Adipose tissue (tissue), 3 donors: ENCODE measurements around the gene SUSD5. TPM values are rescaled to one million over a fixed set of nuclear protein-coding genes. Genes with fewer than 3 reads are reported as not detected.
"Not testable (repeated sequence)": the region's sequence is repeated elsewhere in the genome, so short reads cannot be mapped to it uniquely, and the experiment has no call there.

Experiments used
- H3K27ac ChIP-seq: one replicate; pipeline ENCODE4 v1.5.1; 2013; ENCODE audit warnings: low read depth, low read length
- WGBS, 3 donors: extraction: QIAGEN DNeasy Blood & Tissue Kit; methylation state at CpG; one replicate each; pipeline ENCODE4 v1.1.7; 2013; 5-methylcytosine and 5-hydroxymethylcytosine counted together
- polyA plus RNA-seq, 3 donors: library from polyadenylated mRNA; stranded (reverse); fragments of 200-250 nt; gene quantifications; one replicate each; pipeline ENCODE4 v1.2.3, GENCODE V29; 2013
- donor health status: healthy with polysubstance abuse.
- donor health status: Bipolar disorder and iron deficiency.
- donor health status: healthy.

The SUSD5 gene
- polyA plus RNA-seq, 3 donors, result 0.13 to 1.9 (median 0.54) TPM

DNA sequence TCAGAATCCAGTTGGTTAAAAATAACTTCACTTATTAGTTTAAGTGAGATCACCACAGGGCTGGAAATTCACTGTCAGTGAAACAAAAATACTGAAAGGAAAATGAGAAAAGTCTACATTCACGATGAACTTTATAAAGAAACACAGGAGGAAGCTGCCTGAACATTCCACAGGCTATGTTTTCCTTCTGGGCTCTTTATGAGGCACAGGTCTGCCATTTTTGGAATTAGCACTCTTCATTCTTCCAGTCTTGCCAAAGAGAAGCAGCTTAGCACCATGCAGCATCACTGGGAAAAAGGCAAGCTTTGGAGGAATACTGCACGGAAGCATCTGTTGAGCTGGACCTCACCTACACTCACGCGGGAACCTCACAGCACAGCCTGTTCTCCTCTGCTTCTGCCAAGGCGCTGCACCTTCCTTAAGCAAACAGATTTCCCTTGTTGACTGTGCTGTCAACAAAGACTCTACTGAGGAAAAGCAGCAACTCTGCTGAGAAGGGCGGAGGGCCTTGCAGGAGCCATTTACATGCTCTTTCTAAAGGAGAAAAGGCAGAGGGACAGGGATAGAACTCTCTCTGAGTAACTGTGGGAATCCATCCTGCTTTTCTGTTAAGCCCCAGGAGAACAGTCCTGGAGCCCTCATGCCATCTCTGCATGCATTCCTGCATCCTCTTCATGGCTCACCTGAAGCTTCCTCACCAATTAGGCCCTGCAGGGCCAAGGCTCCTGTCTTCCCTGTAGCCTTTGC, 15.7 kb downstream of the SUSD5 start:
- 51 to 74% (median 60%) methylated on average over 6 of the region's 6 CpGs for WGBS, 3 donors
- H3K27ac ChIP-seq, result no peak overlapping the region

- no peak overlapping the region for H3K27ac ChIP-seq
- WGBS, 3 donors, result 89 to 91% (median 90%) methylated on average over 3 of the region's 3 CpGs
These were observed 17.4 kb downstream of the SUSD5 start for GRCh38 chr3:33201195-33201594.

DNA sequence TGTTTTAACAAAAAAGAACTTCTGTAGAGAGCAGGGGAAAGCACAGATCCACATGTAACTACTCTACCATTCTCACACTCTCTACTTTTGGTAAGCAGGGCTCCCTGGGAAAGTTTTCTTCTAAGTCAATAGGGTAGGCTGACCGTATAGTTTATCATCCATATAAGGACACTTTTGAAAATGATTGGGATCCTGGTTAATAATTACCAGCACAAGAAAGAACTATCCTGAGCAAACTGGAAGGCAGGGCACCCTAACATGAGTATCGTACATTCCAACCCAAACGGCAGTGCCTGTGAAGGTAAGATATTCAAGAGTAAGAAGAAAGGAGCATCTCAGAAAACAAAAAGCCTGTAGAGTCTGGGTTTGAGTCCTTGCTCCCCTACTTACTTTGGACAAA, 22.1 kb downstream of the SUSD5 start:
- WGBS, 3 donors, result 24 to 85% (median 77%) methylated on average over 3 of the region's 3 CpGs
- H3K27ac ChIP-seq, result no peak overlapping the region

- no peak overlapping the region for H3K27ac ChIP-seq
- WGBS, 3 donors, result 64 to 84% (median 80%) methylated on average over 1 of the region's 1 CpG
These were observed 24.3 kb downstream of the SUSD5 start for GRCh38 chr3:33194303-33194702.

DNA sequence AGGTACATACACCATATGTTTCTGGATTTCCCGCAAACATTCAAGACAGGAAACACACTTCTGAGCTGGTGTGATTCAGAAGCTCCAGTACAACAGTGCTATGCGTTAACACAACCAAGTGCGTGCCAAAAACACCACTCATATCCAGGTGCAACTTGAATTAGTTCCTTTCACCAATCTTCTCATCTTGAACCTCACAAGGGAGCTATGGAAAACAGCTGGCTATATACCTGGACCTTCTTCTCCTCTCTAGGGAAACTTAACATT, 31.3 kb downstream of the SUSD5 start:
- H3K27ac ChIP-seq, result no peak overlapping the region
- 82 to 89% (median 89%) methylated on average over 3 of the region's 3 CpGs for WGBS, 3 donors

- 93 to 95% (median 94%) methylated on average over 13 of the region's 13 CpGs for WGBS, 3 donors
- H3K27ac ChIP-seq, result no peak overlapping the region
These were observed 31.9 kb downstream of the SUSD5 start for GRCh38 chr3:33186524-33187367.

GRCh38 chr3:33184863-33185262, 33.7 kb downstream of the SUSD5 start:
- H3K27ac ChIP-seq, result no peak overlapping the region
- WGBS, 3 donors, result 76 to 85% (median 84%) methylated on average over 2 of the region's 2 CpGs

- not testable (repeated sequence) for H3K27ac ChIP-seq
- WGBS, 3 donors, result 95 to 97% (median 96%) methylated on average over 1 of the region's 1 CpG
These were observed 37.0 kb downstream of the SUSD5 start for GRCh38 chr3:33181641-33182040.

DNA sequence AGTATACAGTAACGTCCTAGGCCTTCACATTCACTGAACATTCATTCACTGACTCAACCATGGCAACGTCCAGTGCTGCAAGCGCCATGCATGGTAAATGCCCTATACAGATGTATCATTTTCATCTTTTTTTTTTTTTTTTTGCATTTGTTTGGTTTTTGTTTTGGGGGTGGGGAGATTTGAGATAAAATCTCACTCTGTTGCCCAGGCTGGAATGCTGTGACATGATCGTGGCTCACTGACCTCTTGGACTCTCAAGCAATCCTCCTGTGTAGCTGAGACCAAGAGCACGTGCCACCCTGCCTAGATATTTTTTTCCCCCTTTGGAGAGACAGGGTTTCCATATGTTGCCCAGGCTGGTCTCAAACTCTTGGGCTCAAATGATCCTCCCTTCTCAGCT, 37.4 kb downstream of the SUSD5 start:
- WGBS, 3 donors, result 80 to 88% (median 85%) methylated on average over 5 of the region's 5 CpGs

GRCh38 chr3:33179132-33179531, 39.5 kb downstream of the SUSD5 start:
- H3K27ac ChIP-seq, result no peak overlapping the region
- 71 to 81% (median 78%) methylated on average over 1 of the region's 1 CpG for WGBS, 3 donors

More for the DNA sequence above, 37.4 kb downstream of the SUSD5 start:
- no peak overlapping the region for H3K27ac ChIP-seq

DNA sequence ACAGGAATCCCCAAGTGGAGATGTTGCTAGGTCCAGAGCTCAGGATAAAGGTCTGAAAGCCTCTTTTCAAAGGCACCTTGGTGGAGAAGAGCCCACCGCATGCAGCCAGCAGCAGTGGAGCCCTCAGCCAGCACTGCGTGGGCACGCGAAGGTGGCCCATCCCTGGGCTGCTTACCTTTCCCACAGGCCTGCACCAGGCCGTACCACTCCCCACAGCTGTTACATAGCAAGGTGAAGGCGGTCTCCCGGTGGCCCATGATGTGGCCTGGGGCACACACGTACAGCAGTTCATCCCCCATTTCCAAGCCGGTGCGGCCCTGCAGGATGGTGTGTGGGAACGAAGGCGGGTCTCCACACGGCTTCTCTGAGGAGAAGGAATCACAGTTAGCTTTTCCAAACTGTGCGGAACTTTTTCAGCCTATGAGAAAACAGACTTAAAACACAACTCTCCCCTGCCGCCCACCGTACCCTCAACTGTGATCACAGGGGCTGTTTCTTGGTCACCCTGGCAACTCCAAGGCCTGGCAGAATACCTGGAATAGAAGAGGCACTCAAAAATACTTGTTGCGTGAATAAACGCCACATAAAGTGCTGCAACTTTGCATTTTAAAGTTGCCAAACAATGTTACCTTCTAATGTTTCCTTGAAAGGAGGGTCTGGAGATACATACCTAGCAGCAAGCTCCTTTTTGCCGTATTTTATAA, 43.7 kb downstream of the SUSD5 start:
- no peak overlapping the region for H3K27ac ChIP-seq
- 94 to 96% (median 96%) methylated on average over 19 of the region's 19 CpGs for WGBS, 3 donors

DNA sequence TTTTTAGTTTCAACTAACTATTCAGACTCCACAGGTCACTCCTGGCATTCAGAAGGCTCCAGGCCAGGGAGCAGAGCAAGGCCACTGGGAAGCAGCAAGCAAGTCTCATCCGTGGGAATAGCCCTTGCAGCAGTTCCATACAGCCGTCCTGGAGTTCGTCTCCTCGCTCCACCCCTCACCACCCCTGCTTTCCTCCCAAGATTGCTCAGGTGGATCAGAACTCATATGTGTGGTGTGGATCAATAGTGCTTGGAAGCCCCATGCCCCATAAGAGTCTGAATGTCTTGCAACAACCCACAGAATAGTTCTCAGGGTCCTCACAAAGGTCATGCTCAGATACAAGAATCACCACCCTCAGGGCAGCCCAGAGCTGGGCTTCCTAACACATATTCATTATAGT, 44.5 kb downstream of the SUSD5 start:
- WGBS, 3 donors, result 68 to 85% (median 76%) methylated on average over 4 of the region's 4 CpGs
- no peak overlapping the region for H3K27ac ChIP-seq

- H3K27ac ChIP-seq, result no peak overlapping the region
- WGBS, 3 donors, result 77 to 87% (median 85%) methylated on average over 4 of the region's 4 CpGs
These were observed 44.9 kb downstream of the SUSD5 start for GRCh38 chr3:33173672-33174071.

GRCh38 chr3:33173103-33173502, 45.5 kb downstream of the SUSD5 start:
- 4 to 51% (median 46%) methylated on average over 2 of the region's 2 CpGs for WGBS, 3 donors
- no peak overlapping the region for H3K27ac ChIP-seq

DNA sequence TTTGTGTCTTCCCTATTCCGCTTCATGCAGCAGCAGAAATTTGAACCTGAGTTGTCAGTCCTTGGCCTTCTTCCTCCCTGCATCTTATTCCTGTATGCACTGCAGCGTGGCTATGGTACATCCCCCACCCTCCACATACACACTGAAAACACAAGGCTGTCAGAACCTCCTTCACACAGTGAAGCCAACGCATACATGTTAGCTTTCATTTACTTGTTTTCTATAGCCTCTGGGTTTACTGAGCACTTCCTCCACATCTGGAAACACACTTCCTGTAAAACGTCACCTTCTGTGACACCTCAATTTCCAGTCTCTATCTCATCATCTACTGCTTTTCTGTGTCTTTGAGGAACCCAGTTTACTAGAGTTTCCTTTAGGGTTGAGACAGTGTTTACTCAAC, 47.0 kb downstream of the SUSD5 start:
- no peak overlapping the region for H3K27ac ChIP-seq
- 59 to 77% (median 61%) methylated on average over 4 of the region's 4 CpGs for WGBS, 3 donors

- H3K27ac ChIP-seq, result no peak overlapping the region
These were observed 48.1 kb downstream of the SUSD5 start for GRCh38 chr3:33170531-33170930.

GRCh38 chr3:33167716-33168336, 50.8 kb downstream of the SUSD5 start:
- WGBS, 3 donors, result 58 to 71% (median 65%) methylated on average over 3 of the region's 3 CpGs
- no peak overlapping the region for H3K27ac ChIP-seq

More at GRCh38 chr3:33170531-33170930, 48.1 kb downstream of the SUSD5 start:
- 82 to 91% (median 88%) methylated on average over 6 of the region's 6 CpGs for WGBS, 3 donors

DNA sequence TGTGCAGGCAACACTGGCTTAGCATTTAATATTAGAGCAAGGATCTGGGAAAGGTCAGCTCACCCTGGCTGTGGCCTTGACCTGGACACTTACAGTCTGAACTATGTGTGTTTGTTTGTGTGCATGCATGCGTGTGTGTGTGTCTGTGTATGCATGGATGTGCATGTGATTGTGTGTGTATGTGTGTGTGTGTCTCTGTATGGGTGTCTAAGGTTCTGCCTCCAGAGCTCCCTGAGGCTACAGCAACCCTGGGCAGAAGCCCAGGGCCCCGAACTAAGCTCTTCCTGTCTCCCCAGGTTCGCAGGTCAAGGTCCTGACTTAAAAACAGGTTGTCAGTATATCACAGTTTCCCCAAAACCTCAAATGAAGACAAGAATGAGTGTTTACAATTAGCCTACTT, 51.3 kb downstream of the SUSD5 start:
- no peak overlapping the region for H3K27ac ChIP-seq
- 75 to 82% (median 81%) methylated on average over 3 of the region's 3 CpGs for whole genome bisulfite sequencing, 3 donors

- no peak overlapping the region for H3K27ac ChIP-seq
- WGBS, 3 donors, result 66 to 88% (median 78%) methylated on average over 2 of the region's 2 CpGs
These were observed 52.5 kb downstream of the SUSD5 start for GRCh38 chr3:33166095-33166494.
